ENCODE measurements around the gene CD248.

CD248 gene

DNA sequence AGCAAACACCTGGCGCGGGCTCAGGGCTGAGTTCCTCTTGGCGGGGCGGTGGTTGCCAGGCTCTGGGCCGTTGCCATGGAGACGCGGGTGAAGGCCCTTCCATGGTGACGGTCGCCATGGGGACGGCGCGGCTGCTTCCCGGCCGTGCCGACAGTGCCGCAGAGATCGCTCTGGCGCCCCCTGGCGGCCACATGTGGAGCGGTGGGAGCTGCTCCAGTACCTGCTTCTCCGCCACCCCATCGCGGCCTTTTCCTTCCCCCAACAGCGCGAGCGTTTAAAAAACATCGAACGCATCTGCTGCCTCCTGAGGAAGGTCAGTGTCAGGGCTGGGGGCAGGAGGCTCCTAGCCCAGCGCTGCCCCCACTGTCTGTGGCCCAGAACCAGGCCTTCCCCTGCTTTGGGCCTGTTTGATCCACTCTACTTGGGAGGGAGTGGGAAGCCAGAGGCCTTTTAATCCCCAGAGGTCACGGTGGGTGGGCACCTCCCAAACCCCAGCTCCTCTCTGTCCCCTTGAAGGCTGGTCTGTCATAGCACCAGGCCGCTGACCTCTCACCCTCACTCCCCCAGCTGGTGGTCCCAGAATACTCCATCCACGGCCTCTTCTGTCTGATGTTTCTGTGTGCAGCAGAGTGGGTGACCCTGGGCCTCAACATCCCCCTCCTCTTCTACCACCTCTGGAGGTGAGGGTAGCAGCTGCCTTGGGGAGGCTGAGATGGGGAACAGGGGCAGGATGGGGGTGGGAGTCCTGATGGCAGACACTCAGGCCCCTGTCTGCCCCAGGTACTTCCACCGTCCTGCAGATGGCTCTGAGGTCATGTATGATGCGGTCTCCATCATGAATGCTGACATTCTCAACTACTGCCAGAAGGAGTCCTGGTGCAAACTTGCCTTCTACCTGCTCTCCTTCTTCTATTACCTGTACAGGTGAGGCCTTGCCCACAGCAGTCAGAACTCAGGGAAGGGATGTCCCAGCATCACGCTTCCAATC lies 34.1 kb downstream of the CD248 start (continued):
- TF ChIP-seq ZIC2 (tag by site-specific recombination; IDR thresholded peaks at IDR 0.05) = 0 out of 2 replicates have a peak, but pooled peaks have one; percentile 28
- TF ChIP-seq ZNF654 (tag by site-specific recombination; IDR thresholded peaks at IDR 0.05; ENCODE audit: low read depth) = 0 out of 2 replicates have a peak, but pooled peaks have one; percentile 8
- TF ChIP-seq ZNF433 (tag by site-specific recombination; IDR thresholded peaks at IDR 0.05; ENCODE audit: low read depth) = no peak
- TF ChIP-seq MYNN (tag by site-specific recombination; IDR thresholded peaks at IDR 0.05; ENCODE audit: borderline replicate concordance) = peak; percentile 99
- no peak for TF ChIP-seq ZNF266 (tag by site-specific recombination; IDR thresholded peaks at IDR 0.05; ENCODE audit: low read depth)
- TF ChIP-seq GLIS2 (tag by site-specific recombination; IDR thresholded peaks at IDR 0.05) = peak; percentile 17; the same call in 1 of the 2 replicates
- peak; percentile 93 for TF ChIP-seq CTCF (tag by site-specific recombination; IDR thresholded peaks at IDR 0.05)
- 0 out of 2 replicates have a peak, but pooled peaks have one; percentile 35 for TF ChIP-seq ZNF660 (tag by site-specific recombination; IDR thresholded peaks at IDR 0.05)
- TF ChIP-seq ZFP69B (tag by site-specific recombination; IDR thresholded peaks at IDR 0.05) = no peak

- Histone ChIP-seq H3K9me3 (ENCODE audit: control insufficient read depth, insufficient read depth, low read depth, low read length) (no peaks in the 10 kb centered on the region), H3K36me3 (ENCODE audit: control insufficient read depth in 2 of 2, insufficient read depth in 1 of 2, low read length in 2 of 2) (peaks cover 0 to 29% of the 10 kb centered on the region in 2 experiments; a peak in 1 of 3 replicates), H3K4me1 (ENCODE audit: control insufficient read depth, insufficient read depth, low read length) (no peaks in the 10 kb centered on the region), H3K4me3 (ENCODE audit: low read depth, low read length) (no peak overlapping the region), H3K27ac (ENCODE audit: extremely low read depth, low read depth, low read length) (no peak overlapping the region)
- CTCF ChIA-PET = interaction anchor here (0.7 to 3.8 kb wide), 13 partner anchors 11 to 222 kb away, joined by 3 to 24 read pairs (median 4); partner anchors contain the start of gene RAB1B
- TF ChIP-seq, protein P1, sequence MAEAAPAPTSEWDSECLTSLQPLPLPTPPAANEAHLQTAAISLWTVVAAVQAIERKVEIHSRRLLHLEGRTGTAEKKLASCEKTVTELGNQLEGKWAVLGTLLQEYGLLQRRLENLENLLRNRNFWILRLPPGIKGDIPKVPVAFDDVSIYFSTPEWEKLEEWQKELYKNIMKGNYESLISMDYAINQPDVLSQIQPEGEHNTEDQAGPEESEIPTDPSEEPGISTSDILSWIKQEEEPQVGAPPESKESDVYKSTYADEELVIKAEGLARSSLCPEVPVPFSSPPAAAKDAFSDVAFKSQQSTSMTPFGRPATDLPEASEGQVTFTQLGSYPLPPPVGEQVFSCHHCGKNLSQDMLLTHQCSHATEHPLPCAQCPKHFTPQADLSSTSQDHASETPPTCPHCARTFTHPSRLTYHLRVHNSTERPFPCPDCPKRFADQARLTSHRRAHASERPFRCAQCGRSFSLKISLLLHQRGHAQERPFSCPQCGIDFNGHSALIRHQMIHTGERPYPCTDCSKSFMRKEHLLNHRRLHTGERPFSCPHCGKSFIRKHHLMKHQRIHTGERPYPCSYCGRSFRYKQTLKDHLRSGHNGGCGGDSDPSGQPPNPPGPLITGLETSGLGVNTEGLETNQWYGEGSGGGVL (tag by site-specific recombination; IDR thresholded peaks at IDR 0.05) = no peak
- POLR2A ChIA-PET = interaction anchor here (1.2 to 1.6 kb wide), 2 partner anchors 9 to 14 kb away, joined by 4 to 8 read pairs; partner anchors contain the start of gene RAB1B
Measured at GRCh38 chr11:66281776-66282467, 34.9 kb downstream of the CD248 start.

DNA sequence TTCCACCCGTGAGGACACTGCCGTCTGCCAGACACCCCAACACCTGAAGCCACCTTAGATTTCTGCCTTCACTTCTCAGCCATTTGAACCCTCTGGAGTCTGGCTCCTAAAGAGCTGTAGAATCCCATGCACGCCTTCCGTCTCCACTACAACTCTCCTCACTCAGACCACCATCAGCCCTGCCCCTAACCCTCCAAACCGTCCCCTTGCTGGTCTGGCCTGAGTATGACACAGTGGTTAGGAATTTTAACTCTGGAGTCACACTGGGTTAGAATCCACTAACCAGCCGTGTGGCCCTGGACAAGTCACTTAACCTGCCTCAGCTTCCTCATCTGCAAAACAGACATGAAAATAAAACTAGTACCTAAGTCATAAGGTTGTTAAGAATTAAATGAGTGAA lies 35.8 kb downstream of the CD248 start:
- H3K36me3 ChIP-seq (ENCODE audit: control insufficient read depth in 2 of 2, insufficient read depth in 1 of 2, low read length in 2 of 2) = peaks cover 0 to 29% of the 10 kb centered on the region in 2 experiments; a peak in 1 of 3 replicates
- H3K9me3 ChIP-seq (ENCODE audit: control insufficient read depth, insufficient read depth, low read depth, low read length) = no peaks in the 10 kb centered on the region
- no peaks in the 10 kb centered on the region for H3K4me1 ChIP-seq (ENCODE audit: control insufficient read depth, insufficient read depth, low read length)
- ChIA-PET CTCF (interaction anchor here (0.7 to 3.8 kb wide), 8 partner anchors 9 to 221 kb away, joined by 3 to 24 read pairs (median 4); partner anchors contain the start of genes RIN1 and YIF1A), POLR2A (interaction anchor here (1.3 to 1.7 kb wide), 2 partner anchors 8 to 13 kb away, joined by 5 to 12 read pairs; partner anchors contain the start of genes RAB1B and YIF1A)
- no peak overlapping the region for H3K4me3 ChIP-seq (ENCODE audit: low read depth, low read length)
- peak; percentile 32; the same call in 1 of the 2 replicates for TF ChIP-seq ZNF600 (tag by site-specific recombination; IDR thresholded peaks at IDR 0.05)
- no peak for TF ChIP-seq ZNF624 (tag by site-specific recombination; IDR thresholded peaks at IDR 0.05)
- no peak for TF ChIP-seq BCL11B (tag by site-specific recombination; IDR thresholded peaks at IDR 0.05; ENCODE audit: low read depth)
- no peak overlapping the region for H3K27ac ChIP-seq (ENCODE audit: extremely low read depth, low read depth, low read length)
